SJSA1 (cell line): ENCODE measurements around the gene CAMTA1. TPM values are rescaled to one million over a fixed set of nuclear protein-coding genes. Genes with fewer than 3 reads are reported as not detected.
"Not testable (repeated sequence)": the region's sequence is repeated elsewhere in the genome, so short reads cannot be mapped to it uniquely, and the experiment has no call there.

Experiments
- DNase-seq, 2 experiments: peaks; one replicate each; pipeline ENCODE4 v3.0.0-alpha.2; 2015 to 2020; ENCODE audit warnings: low spot score in 2 of 2, low read depth in 1 of 2
- H3K27ac ChIP-seq: fragments of 250-450 bp; sonication (Bioruptor Pico); 2 replicates; pipeline ENCODE4 v1.5.1; 2020; ENCODE audit warnings: mild to moderate bottlenecking, moderate library complexity
- H3K27me3 ChIP-seq: fragments of 250-450 bp; sonication (Bioruptor Pico); replicated peaks from 2 replicates; pipeline ENCODE4 v1.5.1; 2020; ENCODE audit warnings: mild to moderate bottlenecking, moderate library complexity
- H3K36me3 ChIP-seq: fragments of 250-450 bp; sonication (Bioruptor Pico); 2 replicates; pipeline ENCODE4 v1.5.1; 2020; ENCODE audit warnings: mild to moderate bottlenecking
- H3K4me1 ChIP-seq: fragments of 250-450 bp; sonication (Bioruptor Pico); replicated peaks from 2 replicates; pipeline ENCODE4 v1.6.1; 2021; ENCODE audit warnings: mild to moderate bottlenecking
- H3K4me3 ChIP-seq: fragments of 250-450 bp; sonication (Bioruptor Pico); 2 replicates; pipeline ENCODE4 v1.5.1; 2020; ENCODE audit warnings: mild to moderate bottlenecking
- H3K9me3 ChIP-seq: fragments of 250-450 bp; sonication (Bioruptor Pico); replicated peaks from 2 replicates; pipeline ENCODE4 v1.5.1; 2020; ENCODE audit warnings: mild to moderate bottlenecking
- total RNA-seq: library from RNA; depleted of rRNA; stranded (reverse); fragments of >200 nt; shearing (Covaris generic); gene quantifications from 2 replicates; pipeline ENCODE4 v1.2.3, GENCODE V29; 2014

The CAMTA1 gene
- total RNA-seq, 1 experiment from 2014 or later = 136 TPM

DNA sequence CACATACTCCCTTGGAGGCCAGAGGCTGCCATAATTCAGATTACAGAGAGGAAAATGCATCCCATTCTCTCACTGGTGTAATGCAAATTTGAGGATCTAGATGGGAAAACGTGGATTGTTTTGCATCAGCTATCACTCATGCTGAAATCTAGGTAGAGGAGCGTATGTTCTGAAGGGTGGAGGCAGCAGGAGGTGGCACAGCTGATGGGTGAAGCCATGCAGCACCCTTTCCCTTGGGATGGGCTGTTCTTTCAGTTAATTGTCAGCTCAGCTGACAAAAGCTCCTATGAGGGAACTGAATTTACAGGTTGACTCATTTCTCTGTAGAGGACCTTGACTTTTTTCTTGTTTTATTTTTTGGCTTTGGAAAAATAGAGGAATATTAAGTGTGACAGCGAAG lies 41.8 kb downstream of the CAMTA1 start:
- no peak overlapping the region for H3K4me3 ChIP-seq
- H3K9me3 ChIP-seq = no peaks in the 10 kb centered on the region
- DNase-seq = no peak
- H3K36me3 ChIP-seq = peaks cover 20% of the 10 kb centered on the region
- H3K27ac ChIP-seq = no peak overlapping the region
- H3K4me1 ChIP-seq = no peaks in the 10 kb centered on the region
- H3K27me3 ChIP-seq = no peaks in the 10 kb centered on the region

DNA sequence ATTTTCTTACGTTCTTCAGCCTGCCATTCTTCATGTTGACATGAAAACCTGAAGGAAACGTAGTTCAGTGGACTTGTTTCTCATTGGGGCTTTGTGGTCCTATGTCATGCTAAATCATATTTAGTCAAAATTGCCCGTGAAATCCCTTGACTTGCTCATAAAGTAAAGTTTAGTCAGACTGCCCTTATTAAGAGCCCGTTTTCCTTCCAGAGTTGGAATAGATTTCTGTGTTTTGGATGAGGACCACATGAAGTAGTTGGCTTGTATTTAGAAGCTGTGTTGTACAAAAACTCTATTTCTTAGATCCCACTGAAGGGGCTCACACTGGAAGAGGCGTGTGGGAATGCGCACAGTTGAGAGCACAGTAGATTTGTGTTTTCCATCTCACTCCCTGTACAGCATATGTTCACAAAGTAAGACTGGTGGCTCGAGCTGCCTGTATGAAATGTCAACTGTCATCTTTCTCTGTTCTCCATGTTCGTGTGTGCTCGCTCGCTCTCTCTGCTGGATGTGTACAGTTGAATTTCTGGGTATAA lies 42.4 kb downstream of the CAMTA1 start:
- Histone ChIP-seq H3K9me3 (no peaks in the 10 kb centered on the region), H3K4me1 (no peaks in the 10 kb centered on the region), H3K27ac (no peak overlapping the region), H3K27me3 (no peaks in the 10 kb centered on the region), H3K4me3 (no peak overlapping the region), H3K36me3 (peaks cover 20% of the 10 kb centered on the region)
- DNase-seq = no peak

DNA sequence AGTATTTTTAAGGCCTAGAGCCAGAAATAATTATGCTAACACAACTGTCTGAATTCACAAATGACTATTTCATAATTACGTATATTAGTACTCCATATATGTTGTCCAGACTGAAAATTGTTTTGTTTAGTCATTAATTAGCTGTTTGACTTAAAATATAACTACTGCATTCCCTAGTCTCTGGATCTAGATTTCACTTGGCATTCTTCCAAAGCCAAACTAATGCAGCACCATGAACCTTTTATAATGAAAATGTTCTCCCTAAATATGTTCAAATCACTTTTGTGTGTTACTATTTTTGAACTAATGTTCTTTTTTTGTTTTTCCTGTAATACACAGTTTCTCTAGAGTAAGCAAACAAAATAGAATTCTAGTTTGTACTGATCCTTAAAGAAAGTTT lies 46.1 kb downstream of the CAMTA1 start:
- H3K36me3 ChIP-seq = 0 out of 2 replicates have a peak, but pooled peaks cover 9% of the 10 kb centered on the region
- H3K27ac ChIP-seq = no peak overlapping the region
- no peak for DNase-seq
- H3K4me3 ChIP-seq = no peak overlapping the region
- no peaks in the 10 kb centered on the region for H3K4me1 ChIP-seq
- no peaks in the 10 kb centered on the region for H3K27me3 ChIP-seq
- H3K9me3 ChIP-seq = no peaks in the 10 kb centered on the region

DNA sequence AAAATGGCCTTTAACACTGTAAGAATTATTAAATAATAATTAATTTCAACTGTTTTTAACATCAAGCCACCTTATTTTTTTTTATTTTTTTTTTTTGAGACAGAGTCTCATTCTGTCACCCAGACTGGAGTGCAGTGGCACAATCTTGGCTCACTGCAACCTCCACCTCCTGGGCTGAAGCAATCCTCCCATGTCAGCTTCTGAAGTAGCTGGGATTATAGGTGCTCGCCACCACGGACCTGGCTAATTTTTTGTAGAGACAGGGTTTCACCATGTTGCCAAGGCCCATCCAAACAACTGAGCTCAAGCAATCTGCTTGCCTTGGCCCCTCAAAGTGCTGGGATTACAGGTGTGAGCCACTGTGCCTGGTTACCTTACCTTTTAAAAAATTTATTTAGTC lies 46.8 kb downstream of the CAMTA1 start:
- not testable (repeated sequence) for H3K27ac ChIP-seq, H3K4me1 ChIP-seq, DNase-seq, H3K4me3 ChIP-seq, H3K9me3 ChIP-seq, H3K36me3 ChIP-seq, H3K27me3 ChIP-seq

DNA sequence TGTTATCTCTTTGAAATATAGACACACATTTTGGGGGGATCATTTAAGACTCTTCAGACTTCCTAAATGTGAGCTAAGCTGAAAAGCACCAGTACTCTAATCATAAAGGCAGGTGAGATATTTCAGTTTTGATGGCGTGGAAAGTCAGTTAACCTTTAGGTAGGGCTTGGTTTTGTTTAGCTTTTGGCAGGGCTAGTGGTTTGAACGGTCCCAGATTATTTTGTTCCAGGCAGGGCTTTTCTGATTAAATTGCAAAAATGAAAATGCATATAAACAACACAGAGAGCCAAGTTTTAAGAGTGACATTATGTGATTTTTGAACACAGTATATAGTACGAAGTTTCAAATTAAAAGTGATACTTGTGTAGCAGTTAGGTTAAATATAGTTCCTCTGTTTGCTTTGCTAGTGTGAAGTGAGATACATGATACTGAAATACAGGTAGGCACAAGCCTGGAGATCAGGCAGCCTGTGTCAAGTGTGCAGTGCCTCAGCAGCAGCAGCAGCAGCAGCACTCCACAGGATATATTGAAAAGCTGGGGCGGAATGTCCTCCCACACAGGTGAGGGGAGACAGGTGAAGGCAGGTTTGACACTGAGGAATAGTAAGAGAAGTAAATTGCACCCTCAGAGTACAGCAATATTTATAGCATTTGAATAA lies 47.4 kb downstream of the CAMTA1 start:
- no peak for DNase-seq

DNA sequence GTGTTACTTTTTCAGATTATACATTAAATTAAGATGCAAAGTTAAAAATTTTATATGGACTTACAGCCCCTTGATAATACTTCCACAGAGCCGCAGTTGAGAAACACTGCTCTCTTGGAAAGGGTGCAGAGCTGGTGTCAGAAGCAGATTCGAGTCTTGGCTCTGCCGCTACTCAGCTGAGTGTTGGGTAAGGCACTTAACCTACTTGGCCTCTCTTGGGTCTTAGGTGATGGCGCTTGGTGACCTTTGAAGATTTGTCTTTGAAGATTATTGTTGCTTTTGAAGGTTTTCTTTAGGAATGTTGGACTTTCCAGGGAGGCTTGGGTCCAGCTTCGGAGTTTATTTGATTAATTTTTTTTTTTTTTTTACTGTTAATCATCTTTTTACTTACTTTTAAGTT lies 48.5 kb downstream of the CAMTA1 start:
- Histone ChIP-seq H3K4me3 (no peak overlapping the region), H3K9me3 (no peaks in the 10 kb centered on the region)
- DNase-seq = no peak

More for the DNA sequence above, 47.4 kb downstream of the CAMTA1 start:
- Histone ChIP-seq H3K4me1 (no peaks in the 10 kb centered on the region), H3K4me3 (no peak overlapping the region), H3K27ac (no peak overlapping the region), H3K27me3 (no peaks in the 10 kb centered on the region), H3K36me3 (0 out of 2 replicates have a peak, but pooled peaks cover 6% of the 10 kb centered on the region), H3K9me3 (no peaks in the 10 kb centered on the region)

DNA sequence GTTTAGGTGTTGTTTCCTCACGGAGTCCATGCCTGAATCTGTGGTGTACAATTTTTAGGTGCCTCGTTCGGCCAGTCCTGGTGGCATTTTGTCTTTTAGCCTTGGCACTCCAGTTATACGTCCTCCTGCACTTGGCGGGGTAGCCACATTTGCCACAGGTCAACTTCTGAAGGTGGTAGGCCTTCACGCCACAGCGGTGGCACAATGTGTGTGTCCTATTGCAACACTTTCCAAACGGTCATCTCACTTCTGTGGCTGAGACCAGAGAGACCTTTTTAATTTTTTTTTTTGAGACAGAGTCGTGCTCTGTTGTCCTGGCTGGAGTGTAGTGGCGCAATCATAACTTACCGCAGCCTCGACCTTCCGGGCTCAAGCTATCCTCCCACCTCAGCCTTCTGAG lies 49.1 kb downstream of the CAMTA1 start:
- H3K4me3 ChIP-seq = no peak overlapping the region
- 0 out of 2 replicates have a peak, but pooled peaks cover 3% of the 10 kb centered on the region for H3K36me3 ChIP-seq
- H3K27me3 ChIP-seq = no peaks in the 10 kb centered on the region
- H3K4me1 ChIP-seq = no peaks in the 10 kb centered on the region
- H3K9me3 ChIP-seq = no peaks in the 10 kb centered on the region
- no peak overlapping the region for H3K27ac ChIP-seq
- no peak for DNase-seq

More for the DNA sequence above, 48.5 kb downstream of the CAMTA1 start:
- H3K27me3 ChIP-seq = no peaks in the 10 kb centered on the region
- H3K27ac ChIP-seq = no peak overlapping the region
- 0 out of 2 replicates have a peak, but pooled peaks cover 5% of the 10 kb centered on the region for H3K36me3 ChIP-seq
- no peaks in the 10 kb centered on the region for H3K4me1 ChIP-seq

DNA sequence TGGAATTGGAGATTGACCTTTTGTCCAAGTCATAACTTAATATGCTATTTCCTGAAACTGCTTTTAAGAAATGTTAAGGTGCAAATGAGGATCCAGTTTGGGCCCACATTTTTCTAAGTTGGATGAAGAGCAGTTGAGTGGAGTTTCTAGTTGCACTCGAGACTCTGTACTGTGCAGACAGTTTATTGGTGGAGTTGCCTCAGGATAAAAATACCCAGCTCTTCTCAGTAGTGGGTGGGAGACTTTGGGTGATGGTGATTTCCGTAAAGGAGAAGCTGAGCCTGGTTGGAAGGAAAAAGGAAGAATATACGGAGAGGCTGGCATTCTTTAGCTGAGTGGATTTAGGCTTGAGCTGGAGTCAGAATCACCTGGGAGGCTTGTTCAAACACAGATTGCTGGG lies 49.9 kb downstream of the CAMTA1 start:
- Histone ChIP-seq H3K9me3 (no peaks in the 10 kb centered on the region), H3K27ac (no peak overlapping the region), H3K4me3 (no peak overlapping the region), H3K27me3 (no peaks in the 10 kb centered on the region), H3K4me1 (no peaks in the 10 kb centered on the region), H3K36me3 (no peaks in the 10 kb centered on the region)
- no peak for DNase-seq

DNA sequence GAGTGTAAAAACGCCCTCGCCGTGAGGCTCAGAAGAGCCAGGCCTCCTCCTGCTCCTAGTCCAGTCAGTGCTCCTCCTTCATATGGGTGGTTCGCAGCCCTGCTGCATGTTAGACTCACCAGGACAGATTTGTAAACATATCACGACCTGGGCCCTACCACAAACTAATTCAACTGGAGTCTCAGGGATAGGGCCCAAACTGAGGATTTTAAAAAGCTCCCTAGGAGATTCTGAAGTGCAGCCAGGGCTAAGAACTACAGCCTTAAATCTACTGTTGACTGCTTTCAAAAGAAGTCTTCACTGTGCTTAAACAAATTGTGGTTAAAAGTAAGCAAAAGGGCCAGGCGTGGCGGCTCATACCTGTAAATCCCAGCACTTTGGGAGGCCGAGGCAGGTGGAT lies 57.0 kb downstream of the CAMTA1 start:
- Histone ChIP-seq H3K4me1 (no peaks in the 10 kb centered on the region), H3K4me3 (no peak overlapping the region), H3K27me3 (no peaks in the 10 kb centered on the region), H3K9me3 (0 out of 2 replicates have a peak, but pooled peaks cover 3% of the 10 kb centered on the region), H3K36me3 (peaks cover 11% of the 10 kb centered on the region), H3K27ac (no peak overlapping the region)
- DNase-seq = no peak

DNA sequence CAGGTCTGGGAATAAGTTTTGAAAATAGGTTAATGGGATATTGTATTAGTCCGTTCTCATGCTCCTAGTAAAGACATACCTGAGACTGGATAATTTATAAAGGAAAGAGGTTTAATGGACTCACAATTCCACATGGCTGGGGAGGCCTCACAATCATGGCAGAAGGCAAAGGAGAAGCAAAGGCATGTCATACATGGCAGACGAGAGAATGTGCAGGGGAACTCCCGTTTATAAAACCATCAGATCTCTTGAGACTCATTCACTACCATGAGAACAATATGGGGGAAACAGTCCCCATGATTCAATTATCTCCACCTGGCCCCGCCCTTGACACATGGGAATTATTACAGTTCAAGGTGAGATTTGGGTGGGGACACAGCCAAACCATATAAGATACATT lies 60.5 kb downstream of the CAMTA1 start:
- H3K27me3 ChIP-seq, H3K27ac ChIP-seq, DNase-seq, H3K4me3 ChIP-seq, H3K4me1 ChIP-seq, H3K9me3 ChIP-seq: not testable (repeated sequence)
- peaks cover 11% of the 10 kb centered on the region for H3K36me3 ChIP-seq

DNA sequence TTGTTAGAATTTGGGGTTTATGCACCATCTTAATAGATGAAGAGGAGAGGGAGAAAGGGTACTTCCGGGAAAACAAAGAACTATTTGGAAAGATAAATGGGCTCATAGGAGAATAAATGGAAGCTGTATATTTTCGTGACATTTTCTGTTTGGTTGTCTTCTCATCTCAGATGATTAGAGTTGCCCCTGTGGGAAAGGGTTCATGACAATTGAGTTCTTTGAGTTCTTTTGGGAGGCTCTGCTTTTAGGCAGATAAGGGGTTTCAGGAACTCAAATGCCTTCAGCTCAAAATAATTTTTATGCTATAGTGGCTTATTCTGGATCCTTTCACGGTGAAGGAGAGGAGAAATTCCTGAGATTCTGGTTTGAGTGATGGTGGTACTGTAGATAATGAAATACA lies 63.6 kb downstream of the CAMTA1 start:
- no peak overlapping the region for H3K27ac ChIP-seq
- H3K9me3 ChIP-seq = 0 out of 2 replicates have a peak, but pooled peaks cover 3% of the 10 kb centered on the region
- no peaks in the 10 kb centered on the region for H3K4me1 ChIP-seq
- H3K27me3 ChIP-seq = no peaks in the 10 kb centered on the region
- peaks cover 11% of the 10 kb centered on the region for H3K36me3 ChIP-seq
- no peak for DNase-seq
- no peak overlapping the region for H3K4me3 ChIP-seq

DNA sequence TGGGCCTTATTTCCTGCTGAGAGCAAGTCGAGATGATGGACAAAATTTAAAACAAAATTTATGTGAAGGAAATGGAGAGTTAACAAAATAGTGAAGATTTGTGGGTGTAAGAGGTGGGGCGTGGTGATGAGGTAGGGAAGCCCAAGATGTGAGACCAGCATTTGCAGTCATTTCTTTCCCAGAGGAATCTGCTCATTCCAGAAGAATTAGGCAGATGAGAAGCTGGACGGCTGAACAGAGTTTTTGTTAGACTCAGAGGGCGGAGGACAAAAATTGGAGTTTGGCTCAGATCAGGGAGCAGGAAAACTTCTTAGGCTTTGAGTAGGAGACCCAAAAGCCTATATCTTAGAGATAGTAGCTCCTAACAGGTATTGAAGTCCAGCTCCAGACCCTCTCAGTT lies 65.3 kb downstream of the CAMTA1 start:
- Histone ChIP-seq H3K4me1 (no peaks in the 10 kb centered on the region), H3K27ac (no peak overlapping the region), H3K27me3 (no peaks in the 10 kb centered on the region), H3K9me3 (0 out of 2 replicates have a peak, but pooled peaks cover 3% of the 10 kb centered on the region), H3K36me3 (peaks cover 5% of the 10 kb centered on the region), H3K4me3 (no peak overlapping the region)
- DNase-seq = no peak

DNA sequence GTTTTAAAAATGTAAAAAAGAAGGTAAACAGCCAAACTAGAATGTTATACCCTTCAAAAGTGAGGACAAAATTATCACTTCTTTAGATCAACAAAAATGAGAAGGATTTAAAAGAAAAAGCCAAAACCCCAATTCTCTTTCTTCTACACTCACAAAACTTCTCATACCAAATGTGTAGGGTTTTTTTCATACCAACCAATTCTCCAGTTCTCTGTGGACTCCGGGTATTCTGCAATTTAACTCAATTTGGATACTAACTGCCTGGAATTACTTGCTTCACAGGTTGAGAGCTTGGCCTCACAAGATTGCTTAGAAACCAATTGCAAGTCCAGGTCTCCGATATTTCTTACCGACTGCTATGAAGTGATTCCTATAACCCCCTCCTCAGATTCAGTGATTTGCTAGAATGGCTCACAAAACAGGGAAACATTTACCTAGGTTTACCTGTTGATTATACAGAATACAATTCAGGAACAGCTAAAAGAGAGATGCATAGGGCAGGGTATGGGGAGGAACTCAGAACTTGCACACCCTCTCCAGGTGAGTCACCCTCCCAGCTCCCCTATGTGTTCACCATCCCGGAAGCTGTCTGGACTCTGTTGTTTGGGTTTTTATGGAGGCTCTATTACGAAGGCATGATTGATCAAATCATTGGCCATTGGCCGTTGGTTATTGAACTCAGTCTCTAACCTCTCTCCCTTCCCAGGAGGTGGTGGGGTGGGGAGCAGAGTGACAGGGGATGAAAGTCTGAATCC lies 67.1 kb downstream of the CAMTA1 start:
- no peaks in the 10 kb centered on the region for H3K9me3 ChIP-seq
- no peak overlapping the region for H3K27ac ChIP-seq
- H3K4me1 ChIP-seq = no peaks in the 10 kb centered on the region
- DNase-seq = no peak
- H3K36me3 ChIP-seq = no peaks in the 10 kb centered on the region; the same call in 1 of the 2 replicates
- no peak overlapping the region for H3K4me3 ChIP-seq
- H3K27me3 ChIP-seq = no peaks in the 10 kb centered on the region

DNA sequence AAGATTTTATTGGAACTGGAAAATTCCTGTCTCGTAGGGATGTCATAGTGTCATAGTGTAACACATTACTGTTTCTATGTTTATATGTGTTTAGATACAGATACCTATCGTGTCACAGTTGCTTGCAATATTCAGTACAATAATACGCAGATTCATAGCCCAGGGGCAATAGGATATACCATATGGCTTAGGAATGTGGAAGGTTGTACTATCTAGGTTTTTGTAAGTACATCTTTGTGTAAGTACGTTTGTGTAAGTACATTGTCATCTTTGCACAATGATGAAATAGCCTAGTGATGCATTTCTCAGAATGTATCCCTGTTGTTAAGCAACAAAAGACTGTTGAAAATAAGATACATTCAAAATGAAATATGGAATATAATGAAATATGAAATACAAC lies 68.9 kb downstream of the CAMTA1 start:
- Histone ChIP-seq H3K9me3 (no peaks in the 10 kb centered on the region), H3K27me3 (no peaks in the 10 kb centered on the region), H3K4me3 (no peak overlapping the region), H3K4me1 (peaks cover 15% of the 10 kb centered on the region), H3K36me3 (no peaks in the 10 kb centered on the region; the same call in 1 of the 2 replicates), H3K27ac (no peak overlapping the region)
- no peak for DNase-seq
